PC-3 (cell line): ENCODE measurements around the gene SIAH2.

Experiments used
- EZH2 ChIP-seq: fragments of 300-600 bp; sonication (generic); IDR thresholded peaks from one replicate; pipeline ENCODE4 v1.6.1; 2017; ENCODE audit warnings: antibody characterized with exemption, mild to moderate bottlenecking, low read length; ENCODE audit not compliant: unreplicated experiment
- TF ChIP-seq, protein P1 (sequence below): fragments of 300-600 bp; sonication (generic); conservative IDR thresholded peaks from 2 replicates; pipeline ENCODE4 v1.5.1; 2017; ENCODE audit warnings: antibody characterized with exemption, low read depth, mild to moderate bottlenecking, low read length

DNA sequence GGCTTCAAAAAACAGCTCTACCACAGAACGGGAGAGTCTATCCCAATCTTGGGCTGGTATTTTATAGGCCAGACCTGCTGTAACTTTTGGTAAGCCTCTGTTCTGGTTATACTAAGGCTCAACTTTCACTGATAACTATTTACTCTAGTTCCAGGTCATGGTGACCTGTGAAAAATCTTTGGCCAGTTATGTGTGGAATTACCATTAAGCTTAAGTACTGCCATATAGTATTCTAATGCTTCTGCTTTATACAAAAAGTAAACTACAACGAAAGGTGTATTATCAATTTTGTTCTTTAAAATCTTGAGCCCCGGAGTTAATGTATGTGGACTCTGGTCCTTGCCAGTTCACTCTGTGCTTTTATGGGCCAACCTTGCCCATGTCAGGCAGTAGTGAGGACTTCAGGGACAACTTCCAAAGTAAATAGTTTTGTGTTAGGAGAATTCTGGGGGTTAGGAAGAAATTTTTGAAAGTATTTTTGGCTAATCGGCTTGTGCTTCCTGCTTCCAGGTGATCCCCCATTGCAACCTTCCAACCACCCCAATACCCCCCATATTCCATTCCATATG is 6.4 kb downstream of the SIAH2 start:
- TF ChIP-seq, protein P1, sequence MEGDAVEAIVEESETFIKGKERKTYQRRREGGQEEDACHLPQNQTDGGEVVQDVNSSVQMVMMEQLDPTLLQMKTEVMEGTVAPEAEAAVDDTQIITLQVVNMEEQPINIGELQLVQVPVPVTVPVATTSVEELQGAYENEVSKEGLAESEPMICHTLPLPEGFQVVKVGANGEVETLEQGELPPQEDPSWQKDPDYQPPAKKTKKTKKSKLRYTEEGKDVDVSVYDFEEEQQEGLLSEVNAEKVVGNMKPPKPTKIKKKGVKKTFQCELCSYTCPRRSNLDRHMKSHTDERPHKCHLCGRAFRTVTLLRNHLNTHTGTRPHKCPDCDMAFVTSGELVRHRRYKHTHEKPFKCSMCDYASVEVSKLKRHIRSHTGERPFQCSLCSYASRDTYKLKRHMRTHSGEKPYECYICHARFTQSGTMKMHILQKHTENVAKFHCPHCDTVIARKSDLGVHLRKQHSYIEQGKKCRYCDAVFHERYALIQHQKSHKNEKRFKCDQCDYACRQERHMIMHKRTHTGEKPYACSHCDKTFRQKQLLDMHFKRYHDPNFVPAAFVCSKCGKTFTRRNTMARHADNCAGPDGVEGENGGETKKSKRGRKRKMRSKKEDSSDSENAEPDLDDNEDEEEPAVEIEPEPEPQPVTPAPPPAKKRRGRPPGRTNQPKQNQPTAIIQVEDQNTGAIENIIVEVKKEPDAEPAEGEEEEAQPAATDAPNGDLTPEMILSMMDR, result no peak
- TF ChIP-seq EZH2, result no peak
